Hepatocyte (in vitro differentiated cells): Measurements from ENCODE around the gene FCGBP. TPM values are rescaled to one million over a fixed set of nuclear protein-coding genes. Genes with fewer than 3 reads are reported as not detected.

Experiments
- DNase-seq: peaks from one replicate; pipeline ENCODE4 v3.0.0-alpha.2; 2016; ENCODE audit warnings: low spot score
- H2AFZ ChIP-seq: fragments of 200-600 bp; sonication (generic); 2 replicates; pipeline ENCODE4 v1.6.0; 2016; ENCODE audit warnings: antibody characterized with exemption, mild to moderate bottlenecking
- H3K27ac ChIP-seq: fragments of 200-600 bp; sonication (generic); 2 replicates; pipeline ENCODE4 v1.5.1; 2016; ENCODE audit warnings: mild to moderate bottlenecking
- H3K27me3 ChIP-seq: fragments of 200-600 bp; sonication (generic); 2 replicates; pipeline ENCODE4 v1.6.1; 2016
- H3K36me3 ChIP-seq: fragments of 200-600 bp; sonication (generic); replicated peaks from 2 replicates; pipeline ENCODE4 v1.5.1; 2016; ENCODE audit warnings: low read depth; ENCODE audit not compliant: insufficient read depth
- H3K4me1 ChIP-seq: fragments of 200-600 bp; sonication (generic); 2 replicates; pipeline ENCODE4 v1.5.1; 2016; ENCODE audit warnings: mild to moderate bottlenecking, moderate library complexity; ENCODE audit not compliant: insufficient read depth
- H3K4me2 ChIP-seq: fragments of 200-600 bp; sonication (generic); 2 replicates; pipeline ENCODE4 v1.6.0; 2016
- H3K4me3 ChIP-seq: fragments of 200-600 bp; sonication (generic); 2 replicates; pipeline ENCODE4 v1.5.1; 2016; ENCODE audit warnings: mild to moderate bottlenecking
- H3K79me2 ChIP-seq: fragments of 200-600 bp; sonication (generic); 2 replicates; pipeline ENCODE4 v1.6.0; 2017; ENCODE audit warnings: mild to moderate bottlenecking
- H3K9me2 ChIP-seq: fragments of 200-600 bp; sonication (generic); replicated peaks from 2 replicates; pipeline ENCODE4 v1.6.0; 2017; ENCODE audit warnings: mild to moderate bottlenecking; ENCODE audit not compliant: insufficient read depth
- H3K9me3 ChIP-seq: fragments of 200-600 bp; sonication (generic); 2 replicates; pipeline ENCODE4 v1.5.1; 2016; ENCODE audit warnings: low read depth, mild to moderate bottlenecking
- H4K20me1 ChIP-seq: fragments of 200-600 bp; sonication (generic); 2 replicates; pipeline ENCODE4 v1.6.0; 2016; ENCODE audit warnings: mild to moderate bottlenecking; ENCODE audit not compliant: insufficient read depth, poor library complexity, severe bottlenecking
- CTCF ChIP-seq: fragments of 200-600 bp; sonication (generic); IDR thresholded peaks from 2 replicates; pipeline ENCODE4 v1.5.1; 2016; ENCODE audit warnings: antibody characterized with exemption, mild to moderate bottlenecking; ENCODE audit not compliant: poor library complexity
- EZH2 ChIP-seq: fragments of 200-600 bp; sonication (generic); IDR thresholded peaks from 2 replicates; pipeline ENCODE4 v1.6.1; 2016; ENCODE audit warnings: antibody characterized with exemption, mild to moderate bottlenecking, borderline replicate concordance
- EZH2phosphoT487 ChIP-seq: fragments of 200-600 bp; sonication (generic); IDR thresholded peaks from one replicate; pipeline ENCODE4 v1.6.1; 2018; ENCODE audit warnings: antibody characterized with exemption, mild to moderate bottlenecking, low read depth, moderate library complexity; ENCODE audit not compliant: unreplicated experiment, severe bottlenecking
- WGBS: methylation state at CpG from one replicate; pipeline ENCODE4 v1.1.6; 2016; ENCODE audit warnings: low lambda C conversion rate; ENCODE audit errors: missing lambda C conversion rate; 5-methylcytosine and 5-hydroxymethylcytosine counted together
- polyA plus RNA-seq: library from polyadenylated mRNA; unstranded; fragments of >200 nt; fragmentation: Nextera tagmentation; extraction: Ambion mirVana; gene quantifications from 2 replicates; pipeline ENCODE4 v1.2.1, GENCODE V29; 2016
- total RNA-seq: library from RNA; depleted of rRNA; stranded (reverse); fragments of >200 nt; gene quantifications from 2 replicates; pipeline ENCODE4 v1.2.3, GENCODE V29; 2014

The FCGBP gene
- total and polyA plus RNA-seq, 2 experiments from 2014 or later: 2.4 to 48.2 TPM

- H3K9me2 ChIP-seq: no peaks in the 10 kb centered on the region
- no peak overlapping the region for H3K4me2 ChIP-seq
- H3K4me3 ChIP-seq: no peak overlapping the region
- no peaks in the 10 kb centered on the region for H3K27me3 ChIP-seq
- no peaks in the 10 kb centered on the region for H4K20me1 ChIP-seq
- no peak overlapping the region for H2AFZ ChIP-seq
- 83% methylated on average over 6 of the region's 6 CpGs for WGBS
- H3K79me2 ChIP-seq: no peaks in the 10 kb centered on the region
- peaks cover 25% of the 10 kb centered on the region for H3K4me1 ChIP-seq
- no peaks in the 10 kb centered on the region for H3K36me3 ChIP-seq
- no peak for DNase-seq
- no peaks in the 10 kb centered on the region for H3K9me3 ChIP-seq
- H3K27ac ChIP-seq: peak overlapping the region; percentile 56
- TF ChIP-seq CTCF: no peak
- no peak for TF ChIP-seq EZH2
- TF ChIP-seq EZH2phosphoT487: no peak
These were observed 6.7 kb upstream of the FCGBP start for GRCh38 chr19:39941151-39941550.

GRCh38 chr19:39940221-39940833 is 5.9 kb upstream of the FCGBP start:
- no peaks in the 10 kb centered on the region for H4K20me1 ChIP-seq
- H3K9me2 ChIP-seq: no peaks in the 10 kb centered on the region
- H3K9me3 ChIP-seq: no peaks in the 10 kb centered on the region
- 92% methylated on average over 1 of the region's 1 CpG for WGBS
- no peaks in the 10 kb centered on the region for H3K36me3 ChIP-seq
- H2AFZ ChIP-seq: no peak overlapping the region
- H3K4me1 ChIP-seq: peaks cover 22% of the 10 kb centered on the region
- TF ChIP-seq EZH2phosphoT487 (no peak), CTCF (no peak), EZH2 (no peak)
- no peaks in the 10 kb centered on the region for H3K27me3 ChIP-seq
- no peak for DNase-seq
- H3K27ac ChIP-seq: no peak overlapping the region
- H3K79me2 ChIP-seq: no peaks in the 10 kb centered on the region
- H3K4me3 ChIP-seq: no peak overlapping the region
- no peak overlapping the region for H3K4me2 ChIP-seq

GRCh38 chr19:39939556-39939955 is 5.1 kb upstream of the FCGBP start:
- Histone ChIP-seq H3K27me3 (no peaks in the 10 kb centered on the region), H3K4me3 (no peak overlapping the region), H3K27ac (no peak overlapping the region), H3K36me3 (no peaks in the 10 kb centered on the region), H3K4me1 (peaks cover 19% of the 10 kb centered on the region), H3K4me2 (no peak overlapping the region), H3K9me2 (no peaks in the 10 kb centered on the region), H3K9me3 (no peaks in the 10 kb centered on the region), H3K79me2 (no peaks in the 10 kb centered on the region), H2AFZ (no peak overlapping the region), H4K20me1 (no peaks in the 10 kb centered on the region)
- no peak for TF ChIP-seq EZH2phosphoT487
- no peak for TF ChIP-seq EZH2
- TF ChIP-seq CTCF: no peak
- DNase-seq: no peak
- 95% methylated on average over 6 of the region's 6 CpGs for WGBS
